PC-9 (cell line): Measurements from ENCODE around the gene COPS6. TPM values are rescaled to one million over a fixed set of nuclear protein-coding genes. Genes with fewer than 3 reads are reported as not detected.

Experiments
- BruUV-seq: library from RNA; stranded (reverse); fragments of 400-500 nt; replicated peaks from 2 replicates; lab custom pipeline; 2021; lab: Mats Ljungman, UMichigan
- CTCF ChIA-PET: fragments of 300-600 bp; sonication (Branson Sonifier 250); formaldehyde crosslinking; loops from one replicate; lab custom pipeline; 2022; ENCODE audit warnings: antibody characterized with exemption; lab: Charles Lee
- POLR2A ChIA-PET: fragments of 300-600 bp; sonication (Branson Sonifier 250); formaldehyde crosslinking; loops from one replicate; lab custom pipeline; 2022; ENCODE audit warnings: antibody characterized with exemption; ENCODE audit not compliant: unreplicated experiment; lab: Charles Lee
- DNase-seq, 2 experiments: peaks; one replicate each; pipeline versions ENCODE4 v3.0.0 to v3.0.0-alpha.2; 2015 to 2022; ENCODE audit warnings: mixed read lengths in 1 of 2
- H2AFZ ChIP-seq: fragments of 200-600 bp; sonication (generic); 2 replicates; pipeline ENCODE4 v1.8.1; 2017; ENCODE audit warnings: antibody characterized with exemption
- H3F3A ChIP-seq: fragments of 200-600 bp; sonication (generic); 2 replicates; pipeline ENCODE4 v1.8.1; 2017; ENCODE audit warnings: antibody characterized with exemption, mild to moderate bottlenecking, low read depth; ENCODE audit not compliant: insufficient read depth
- H3K27ac ChIP-seq: fragments of 200-600 bp; sonication (generic); 2 replicates; pipeline ENCODE4 v1.6.1; 2016; ENCODE audit warnings: mixed run types
- H3K27me3 ChIP-seq: fragments of 200-600 bp; sonication (generic); 2 replicates; pipeline ENCODE4 v1.6.1; 2016; ENCODE audit warnings: low read depth, mixed run types; ENCODE audit not compliant: insufficient read depth
- H3K36me3 ChIP-seq: fragments of 200-600 bp; sonication (generic); 2 replicates; pipeline ENCODE4 v1.6.1; 2016; ENCODE audit warnings: low read depth, mixed run types
- H3K4me1 ChIP-seq: fragments of 200-600 bp; sonication (generic); replicated peaks from 2 replicates; pipeline ENCODE4 v1.6.1; 2016; ENCODE audit warnings: mixed run types; ENCODE audit not compliant: insufficient read depth
- H3K4me2 ChIP-seq: fragments of 200-600 bp; sonication (generic); 2 replicates; pipeline ENCODE4 v1.6.1; 2017; ENCODE audit warnings: mixed run types
- H3K4me3 ChIP-seq: fragments of 200-600 bp; sonication (generic); 2 replicates; pipeline ENCODE4 v1.6.1; 2016; ENCODE audit warnings: mixed run types
- H3K79me2 ChIP-seq: fragments of 200-600 bp; sonication (generic); 2 replicates; pipeline ENCODE4 v1.6.1; 2017; ENCODE audit warnings: low read depth, mixed run types
- H3K9me2 ChIP-seq: fragments of 200-600 bp; sonication (generic); 2 replicates; pipeline ENCODE4 v1.8.1; 2017; ENCODE audit warnings: mild to moderate bottlenecking; ENCODE audit not compliant: insufficient read depth
- H3K9me3 ChIP-seq: fragments of 200-600 bp; sonication (generic); 2 replicates; pipeline ENCODE4 v1.8.1; 2016; ENCODE audit warnings: low read depth; ENCODE audit not compliant: insufficient read depth
- H4K20me1 ChIP-seq: fragments of 200-600 bp; sonication (generic); 2 replicates; pipeline ENCODE4 v1.8.1; 2017; ENCODE audit not compliant: insufficient read depth
- CTCF ChIP-seq: fragments of 200-600 bp; sonication (generic); conservative IDR thresholded peaks from 2 replicates; pipeline ENCODE4 v1.6.1; 2017; ENCODE audit warnings: mixed run types, antibody characterized with exemption, mild to moderate bottlenecking, moderate library complexity
- EZH2 ChIP-seq: fragments of 200-600 bp; sonication (generic); IDR thresholded peaks from 2 replicates; pipeline ENCODE4 v1.8.0; 2017; ENCODE audit warnings: antibody characterized with exemption, low read depth
- intact Hi-C: fragments of 100-400 bp; cut with micrococcal nuclease; formaldehyde crosslinking; loops from one replicate; pipeline ENCODE4 v1.10.0; 2022; ENCODE audit not compliant: unreplicated experiment
- total RNA-seq: library from RNA; stranded (reverse); gene quantifications from 2 replicates; pipeline ENCODE4 v1.2.3, GENCODE V29; 2021

The COPS6 gene
- total RNA-seq, 1 experiment from 2014 or later, result 145 TPM

DNA sequence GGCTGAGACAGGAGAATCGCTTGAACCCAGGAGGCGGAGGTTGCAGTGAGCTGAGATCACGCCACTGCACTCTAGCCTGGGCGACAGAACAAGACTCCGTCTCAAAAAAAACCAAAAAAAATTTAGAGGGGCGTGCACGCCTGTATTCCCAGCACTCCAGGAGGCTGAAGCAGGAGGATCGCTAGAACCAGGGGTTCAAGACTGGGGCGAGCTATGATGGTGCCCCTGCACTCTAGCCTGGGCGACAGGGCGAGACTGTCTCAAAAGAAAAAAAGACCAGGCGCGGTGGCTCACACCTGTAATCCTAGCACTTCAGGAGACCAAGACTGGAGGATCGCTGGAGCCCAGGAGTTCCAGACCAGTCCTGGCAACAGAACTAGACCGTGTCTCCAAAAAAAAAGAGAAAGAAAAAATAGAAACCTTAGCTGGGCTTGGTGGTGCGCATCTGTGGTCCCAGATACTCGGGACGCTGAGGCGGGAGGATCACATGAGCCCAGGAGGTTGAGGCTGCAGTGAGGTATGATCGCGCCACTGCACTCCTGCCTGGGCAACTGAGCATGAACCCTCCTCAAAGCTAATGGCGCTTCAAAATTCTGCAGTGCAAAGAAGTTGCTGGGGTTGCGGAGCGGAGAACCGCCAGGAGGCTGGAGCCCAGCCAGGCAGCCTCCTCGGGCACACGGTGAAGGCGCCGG, 37.6 kb downstream of the COPS6 start:
- intact Hi-C loops, result loop anchor here (2.0 kb wide), 1 partner anchor 26 kb away; the partner anchor contains the start of genes AP4M1 and MCM7
- no peaks in the 10 kb centered on the region for H3K27me3 ChIP-seq
- no peaks in the 10 kb centered on the region for H3K9me2 ChIP-seq
- CTCF ChIA-PET, result interaction anchor here (0.6 to 0.7 kb wide), 3 partner anchors 390 to 675 kb away, joined by 4 to 13 read pairs (median 5); no protein-coding TSS in a partner anchor
- H3F3A ChIP-seq, result peaks cover 42% of the 10 kb centered on the region
- H3K4me2 ChIP-seq, result peak overlapping the region; percentile 80
- no peaks in the 10 kb centered on the region for H4K20me1 ChIP-seq
- POLR2A ChIA-PET, result interaction anchor here (0.6 to 0.9 kb wide), 2 partner anchors 31 kb away, joined by 3 to 4 read pairs; no protein-coding TSS in a partner anchor
- H3K9me3 ChIP-seq, result no peaks in the 10 kb centered on the region
- peaks cover 19% of the 10 kb centered on the region; the same call in 1 of the 2 replicates for H3K4me1 ChIP-seq
- no peaks in the 10 kb centered on the region for H3K36me3 ChIP-seq
- peak overlapping the region; percentile 75 for H3K4me3 ChIP-seq
- H3K27ac ChIP-seq, result peak overlapping the region; percentile 82
- DNase-seq, result no peak
- peaks cover 8% of the 10 kb centered on the region; the same call in 1 of the 2 replicates for H3K79me2 ChIP-seq
- no peak for TF ChIP-seq EZH2
- TF ChIP-seq CTCF, result no peak
- peak overlapping the region; percentile 92 for H2AFZ ChIP-seq
- BruUV-seq, result TSS peak; percentile 66

GRCh38 chr7:100126931-100127865, 38.4 kb downstream of the COPS6 start, which contains the start of gene MBLAC1:
Gene MBLAC1, plus strand, starts transcription at chr7:100126967. Its CDS starts 429 bp downstream, at chr7:100127396.
- Histone ChIP-seq H3K9me3 (no peaks in the 10 kb centered on the region), H3K79me2 (peaks cover 8% of the 10 kb centered on the region; the same call in 1 of the 2 replicates), H3K4me2 (peak within 1 kb of the TSS; percentile 80), H3F3A (peaks cover 42% of the 10 kb centered on the region), H3K36me3 (no peaks in the 10 kb centered on the region), H2AFZ (peak within 1 kb of the TSS; percentile 92), H3K27me3 (no peaks in the 10 kb centered on the region), H3K4me3 (peak within 1 kb of the TSS; percentile 75), H4K20me1 (no peaks in the 10 kb centered on the region), H3K27ac (peak within 1 kb of the TSS; percentile 82), H3K4me1 (peaks cover 19% of the 10 kb centered on the region; the same call in 1 of the 2 replicates), H3K9me2 (no peaks in the 10 kb centered on the region)
- TF ChIP-seq CTCF (no peak), EZH2 (no peak)
- BruUV-seq, result no TSS peak
- ChIA-PET CTCF (interaction anchor here (0.7 kb wide), 2 partner anchors 578 to 675 kb away, joined by 5 to 13 read pairs; no protein-coding TSS in a partner anchor), POLR2A (interaction anchor here (0.9 kb wide), 1 partner anchor 30 kb away, joined by 3 read pairs; no protein-coding TSS in a partner anchor)
- intact Hi-C loops, result loop anchor here (1.0 to 2.0 kb wide), 2 partner anchors 26 to 46 kb away; partner anchors contain the start of genes AP4M1, MCM7 and ZNF3
- peak; percentile 68 to 92 for DNase-seq
